22Rv1 (cell line): ENCODE results near the gene HEXA.

ENCODE experiments used
- CTCF ChIP-seq: fragments of 450-650 bp; IDR thresholded peaks from 2 replicates; pipeline ENCODE4 v1.5.1; 2017; ENCODE audit warnings: mild to moderate bottlenecking
- ZFX ChIP-seq: fragments of 450-650 bp; IDR thresholded peaks from 2 replicates; pipeline ENCODE4 v1.6.1; 2017; ENCODE audit warnings: antibody characterized with exemption, borderline replicate concordance

GRCh38 chr15:72380743-72381142 lies 4.9 kb upstream of the HEXA start:
- TF ChIP-seq CTCF (no peak), ZFX (no peak)
